Ovary (tissue), 3 donors: ENCODE results near the gene CCL4.

Experiments used
- POLR2A ChIP-seq: fragments of 450-650 bp; IDR thresholded peaks from one replicate; pipeline ENCODE4 v1.6.1; 2017; ENCODE audit warnings: antibody characterized with exemption, mild to moderate bottlenecking, moderate library complexity
- TF ChIP-seq, protein P1 (sequence below), 3 donors: fragments of 450-650 bp in 2 of 3; fragments of 200-600 bp in 1 of 3; IDR thresholded peaks; one replicate each; pipeline versions ENCODE4 v1.5.1 to v1.8.0; 2016 to 2022; ENCODE audit warnings: antibody characterized with exemption in 3 of 3, mild to moderate bottlenecking in 1 of 3
- donor health status: DM: no; HTN: no; CAD: no.

GRCh38 chr17:36130346-36130745 is 26.7 kb downstream of the CCL4 start:
- TF ChIP-seq POLR2A = no peak
- TF ChIP-seq, protein P1, sequence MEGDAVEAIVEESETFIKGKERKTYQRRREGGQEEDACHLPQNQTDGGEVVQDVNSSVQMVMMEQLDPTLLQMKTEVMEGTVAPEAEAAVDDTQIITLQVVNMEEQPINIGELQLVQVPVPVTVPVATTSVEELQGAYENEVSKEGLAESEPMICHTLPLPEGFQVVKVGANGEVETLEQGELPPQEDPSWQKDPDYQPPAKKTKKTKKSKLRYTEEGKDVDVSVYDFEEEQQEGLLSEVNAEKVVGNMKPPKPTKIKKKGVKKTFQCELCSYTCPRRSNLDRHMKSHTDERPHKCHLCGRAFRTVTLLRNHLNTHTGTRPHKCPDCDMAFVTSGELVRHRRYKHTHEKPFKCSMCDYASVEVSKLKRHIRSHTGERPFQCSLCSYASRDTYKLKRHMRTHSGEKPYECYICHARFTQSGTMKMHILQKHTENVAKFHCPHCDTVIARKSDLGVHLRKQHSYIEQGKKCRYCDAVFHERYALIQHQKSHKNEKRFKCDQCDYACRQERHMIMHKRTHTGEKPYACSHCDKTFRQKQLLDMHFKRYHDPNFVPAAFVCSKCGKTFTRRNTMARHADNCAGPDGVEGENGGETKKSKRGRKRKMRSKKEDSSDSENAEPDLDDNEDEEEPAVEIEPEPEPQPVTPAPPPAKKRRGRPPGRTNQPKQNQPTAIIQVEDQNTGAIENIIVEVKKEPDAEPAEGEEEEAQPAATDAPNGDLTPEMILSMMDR (IDR thresholded peaks at IDR 0.05) = no peak
